Measurements from ENCODE around the gene CEP85L.
A peak's percentile ranks its signal among the peaks of the same experiment; 100 is the strongest.

The CEP85L gene

DNA sequence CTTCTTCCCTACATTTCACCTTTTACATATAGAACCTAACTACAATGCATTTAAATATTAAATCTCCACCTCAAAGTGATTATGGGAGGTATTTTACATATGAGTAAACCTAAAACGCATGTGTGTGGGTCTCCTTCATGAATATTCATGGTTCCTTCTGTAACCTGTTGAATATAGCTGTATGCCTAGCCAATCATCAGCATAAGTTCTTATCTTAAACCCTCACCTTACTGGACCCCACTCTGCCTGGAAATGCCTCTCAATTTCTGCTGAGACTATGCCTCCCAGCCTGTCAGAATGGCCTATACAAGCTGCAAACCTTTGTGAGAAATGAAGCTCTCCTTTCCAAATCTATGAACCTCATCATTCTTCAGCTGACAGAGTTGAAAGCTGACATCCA, 21.3 kb downstream of the CEP85L start:
- TF ChIP-seq CTCF (IDR thresholded peaks at IDR 0.05; ENCODE audit: insufficient read depth, low read depth, low read length, missing control alignments), result no peak
- H3K4me3 ChIP-seq (ENCODE audit: low read depth, low read length), result no peak overlapping the region
- no peak for DNase-seq (ENCODE audit: low read depth)

- TF ChIP-seq CTCF (IDR thresholded peaks at IDR 0.05; ENCODE audit: insufficient read depth, low read depth, low read length, missing control alignments), result no peak
- H3K4me3 ChIP-seq (ENCODE audit: low read depth, low read length), result no peak overlapping the region
- DNase-seq (ENCODE audit: low read depth), result no peak
Observed at GRCh38 chr6:118627724-118628123, 23.7 kb downstream of the CEP85L start.

GRCh38 chr6:118625833-118626232, 25.6 kb downstream of the CEP85L start:
- no peak for DNase-seq (ENCODE audit: low read depth)
- no peak overlapping the region for H3K4me3 ChIP-seq (ENCODE audit: low read depth, low read length)
- no peak for TF ChIP-seq CTCF (IDR thresholded peaks at IDR 0.05; ENCODE audit: insufficient read depth, low read depth, low read length, missing control alignments)

DNA sequence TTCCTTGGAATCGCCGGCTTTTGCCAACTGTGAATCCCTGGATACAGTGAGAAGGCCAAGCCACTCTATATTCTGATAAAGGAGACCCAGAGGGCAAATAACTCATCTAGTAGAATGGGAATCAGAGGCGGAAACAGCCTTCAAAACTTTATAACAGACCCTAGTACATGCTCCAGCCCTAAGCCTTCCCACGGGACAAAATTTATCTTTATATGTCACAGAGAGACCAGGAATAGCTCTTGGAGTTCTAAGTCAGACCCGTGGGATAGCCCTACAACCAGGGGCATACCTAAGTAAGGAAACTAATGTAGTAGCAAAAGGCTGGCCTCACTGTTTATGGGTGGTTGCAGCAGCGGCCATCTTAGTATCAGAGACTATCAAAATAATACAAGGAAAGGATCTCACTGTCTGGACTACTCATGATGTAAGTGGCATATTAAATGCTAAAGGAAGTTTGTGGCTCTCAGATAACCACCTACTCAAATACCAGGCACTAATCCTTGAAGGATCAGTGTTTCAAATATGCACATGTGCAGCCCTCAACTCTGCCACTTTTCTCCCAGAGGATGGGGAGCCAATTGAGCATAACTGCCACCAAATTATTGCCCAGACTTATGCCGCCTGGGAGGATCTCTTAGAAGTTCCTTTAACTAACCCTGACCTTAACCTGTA, 29.5 kb downstream of the CEP85L start:
- no peak overlapping the region for H3K4me3 ChIP-seq (ENCODE audit: low read depth, low read length)
- DNase-seq (ENCODE audit: low read depth), result no peak
- TF ChIP-seq CTCF (IDR thresholded peaks at IDR 0.05; ENCODE audit: insufficient read depth, low read depth, low read length, missing control alignments), result no peak

GRCh38 chr6:118620202-118620601, 31.2 kb downstream of the CEP85L start:
- DNase-seq (ENCODE audit: low read depth), result no peak
- TF ChIP-seq CTCF (IDR thresholded peaks at IDR 0.05; ENCODE audit: insufficient read depth, low read depth, low read length, missing control alignments), result no peak
- H3K4me3 ChIP-seq (ENCODE audit: low read depth, low read length), result no peak overlapping the region

- peak; percentile 66 for DNase-seq (ENCODE audit: low read depth)
Observed at GRCh38 chr6:118618676-118619377, 32.6 kb downstream of the CEP85L start.

More at GRCh38 chr6:118618676-118619377, 32.6 kb downstream of the CEP85L start:
- TF ChIP-seq CTCF (IDR thresholded peaks at IDR 0.05; ENCODE audit: insufficient read depth, low read depth, low read length, missing control alignments), result peak; percentile 94
- no peak overlapping the region for H3K4me3 ChIP-seq (ENCODE audit: low read depth, low read length)

Data from GM12865 (cell line).